Measurements from ENCODE around the gene SHB. TPM values are rescaled to one million over a fixed set of nuclear protein-coding genes. Genes with fewer than 3 reads are reported as not detected.
A peak's percentile ranks its signal among the peaks of the same experiment; 100 is the strongest.

Gene SHB
- total RNA-seq, 1 experiment from 2014 or later = 12.2 TPM

- CTCF ChIA-PET = interaction anchor here (0.6 to 1.9 kb wide), 5 partner anchors 12 to 152 kb away, joined by 3 to 6 read pairs (median 3); no protein-coding TSS in a partner anchor
- TF ChIP-seq ZNF219 (CRISPR knock-in tag; IDR thresholded peaks at IDR 0.05; ENCODE audit: borderline replicate concordance) = no peak
- no peak for TF ChIP-seq ZNF121 (CRISPR knock-in tag; IDR thresholded peaks at IDR 0.05)
- TF ChIP-seq NR1H2 (CRISPR knock-in tag; IDR thresholded peaks at IDR 0.05) = no peak
- no peak for TF ChIP-seq SOX15 (CRISPR knock-in tag; IDR thresholded peaks at IDR 0.05)
- TF ChIP-seq ZNF423 (CRISPR knock-in tag; IDR thresholded peaks at IDR 0.05) = 0 out of 2 replicates have a peak, but pooled peaks have one; percentile 47
- TF ChIP-seq TEAD4 (CRISPR knock-in tag; IDR thresholded peaks at IDR 0.05) = no peak
- TF ChIP-seq NR2C2 (CRISPR knock-in tag; IDR thresholded peaks at IDR 0.05) = no peak
- no peak for TF ChIP-seq ZNF512 (CRISPR knock-in tag; IDR thresholded peaks at IDR 0.05; ENCODE audit: borderline replicate concordance)
- DNase-seq (ENCODE audit: low spot score) (no peak), ATAC-seq (no peak)
- H3K27me3 Mint-ChIP-seq (ENCODE audit: low read depth) = peaks cover 27% of the 10 kb centered on the region
- POLR2A ChIA-PET = no interaction called here
- no peaks in the 10 kb centered on the region for H3K9me3 Mint-ChIP-seq
- H3K4me3 Mint-ChIP-seq = peak overlapping the region; percentile 81
- H3K27ac Mint-ChIP-seq = no peak overlapping the region
- H3K4me1 Mint-ChIP-seq = peaks cover 60% of the 10 kb centered on the region
- no peaks in the 10 kb centered on the region for H3K36me3 Mint-ChIP-seq
Measured at GRCh38 chr9:38065369-38066075, 3.5 kb downstream of the SHB start.

GRCh38 chr9:38064842-38065368 is 4.1 kb downstream of the SHB start:
- POLR2A ChIA-PET = no interaction called here

More at GRCh38 chr9:38064842-38065368, 4.1 kb downstream of the SHB start:
- Mint-ChIP-seq H3K27me3 (ENCODE audit: low read depth) (peaks cover 20% of the 10 kb centered on the region), H3K4me1 (peaks cover 54% of the 10 kb centered on the region), H3K27ac (no peak overlapping the region), H3K4me3 (no peak overlapping the region), H3K9me3 (no peaks in the 10 kb centered on the region), H3K36me3 (no peaks in the 10 kb centered on the region)
- CTCF ChIA-PET = interaction anchor here (1.0 to 5.0 kb wide), 2 partner anchors 23 to 40 kb away, joined by 3 to 17 read pairs; no protein-coding TSS in a partner anchor
- ATAC-seq (no peak), DNase-seq (ENCODE audit: low spot score) (no peak)
- TF ChIP-seq ZNF219 (CRISPR knock-in tag; IDR thresholded peaks at IDR 0.05; ENCODE audit: borderline replicate concordance) = no peak
- no peak for TF ChIP-seq ZSCAN18 (CRISPR knock-in tag; IDR thresholded peaks at IDR 0.05)
- TF ChIP-seq HMGXB4 (CRISPR knock-in tag; IDR thresholded peaks at IDR 0.05) = no peak
- no peak for TF ChIP-seq ZNF138 (CRISPR knock-in tag; conservative IDR thresholded peaks at IDR 0.05)
- no peak for TF ChIP-seq ZNF121 (CRISPR knock-in tag; IDR thresholded peaks at IDR 0.05)
- no peak for TF ChIP-seq STAT6 (CRISPR knock-in tag; conservative IDR thresholded peaks at IDR 0.05; ENCODE audit: low read depth)

Measured in WTC11 (cell line).